ENCODE results near the gene SACM1L.
"Not testable (repeated sequence)": the region's sequence is repeated elsewhere in the genome, so short reads cannot be mapped to it uniquely, and the experiment has no call there.

SACM1L gene

GRCh38 chr3:45690336-45691035 lies 1.3 kb downstream of the SACM1L start:
- DNase-seq, result peak; percentile 51
- Histone ChIP-seq H3K27ac (peak overlapping the region; percentile 84), H3K27me3 (ENCODE audit: insufficient read depth, low read depth, severe bottlenecking) (no peaks in the 10 kb centered on the region), H3K4me3 (ENCODE audit: low read depth, low read length) (peak overlapping the region; percentile 72), H3K9me3 (ENCODE audit: severe bottlenecking) (no peaks in the 10 kb centered on the region), H3K36me3 (peaks cover 18% of the 10 kb centered on the region)
- TF ChIP-seq CTCF (IDR thresholded peaks at IDR 0.05; ENCODE audit: low read depth, low read length), result no peak

- no peak for TF ChIP-seq CTCF (IDR thresholded peaks at IDR 0.05; ENCODE audit: low read depth, low read length)
- no peak overlapping the region for H3K27ac ChIP-seq
- H3K27me3 ChIP-seq (ENCODE audit: insufficient read depth, low read depth, severe bottlenecking), result no peaks in the 10 kb centered on the region
- H3K4me3 ChIP-seq (ENCODE audit: low read depth, low read length), result no peak overlapping the region
- DNase-seq, result no peak
- H3K36me3 ChIP-seq, result peaks cover 18% of the 10 kb centered on the region
- no peaks in the 10 kb centered on the region for H3K9me3 ChIP-seq (ENCODE audit: severe bottlenecking)
Observed at GRCh38 chr3:45691842-45692241, 2.6 kb downstream of the SACM1L start.

- Histone ChIP-seq H3K36me3 (peaks cover 21% of the 10 kb centered on the region), H3K27me3 (ENCODE audit: insufficient read depth, low read depth, severe bottlenecking) (no peaks in the 10 kb centered on the region), H3K9me3 (ENCODE audit: severe bottlenecking) (no peaks in the 10 kb centered on the region), H3K4me3 (ENCODE audit: low read depth, low read length) (no peak overlapping the region), H3K27ac (no peak overlapping the region)
- TF ChIP-seq CTCF (IDR thresholded peaks at IDR 0.05; ENCODE audit: low read depth, low read length), result no peak
- DNase-seq, result no peak
Observed at GRCh38 chr3:45692866-45693265, 3.7 kb downstream of the SACM1L start.

GRCh38 chr3:45693941-45694521 lies 4.8 kb downstream of the SACM1L start:
- Histone ChIP-seq H3K27me3 (ENCODE audit: insufficient read depth, low read depth, severe bottlenecking) (no peaks in the 10 kb centered on the region), H3K4me3 (ENCODE audit: low read depth, low read length) (no peak overlapping the region), H3K36me3 (peaks cover 21% of the 10 kb centered on the region), H3K27ac (no peak overlapping the region), H3K9me3 (ENCODE audit: severe bottlenecking) (no peaks in the 10 kb centered on the region)
- no peak for DNase-seq
- TF ChIP-seq CTCF (IDR thresholded peaks at IDR 0.05; ENCODE audit: low read depth, low read length), result no peak

- H3K9me3 ChIP-seq (ENCODE audit: severe bottlenecking); H3K4me3 ChIP-seq (ENCODE audit: low read depth, low read length); H3K27me3 ChIP-seq (ENCODE audit: insufficient read depth, low read depth, severe bottlenecking); DNase-seq; H3K27ac ChIP-seq: not testable (repeated sequence)
- H3K36me3 ChIP-seq, result peaks cover 26% of the 10 kb centered on the region
Observed at GRCh38 chr3:45695166-45695565, 6.0 kb downstream of the SACM1L start.

GRCh38 chr3:45700570-45701073 lies 11.4 kb downstream of the SACM1L start:
- no peak for TF ChIP-seq CTCF (IDR thresholded peaks at IDR 0.05; ENCODE audit: low read depth, low read length)
- Histone ChIP-seq H3K9me3 (ENCODE audit: severe bottlenecking) (no peaks in the 10 kb centered on the region), H3K27ac (no peak overlapping the region), H3K27me3 (ENCODE audit: insufficient read depth, low read depth, severe bottlenecking) (no peaks in the 10 kb centered on the region), H3K4me3 (ENCODE audit: low read depth, low read length) (no peak overlapping the region), H3K36me3 (peaks cover 26% of the 10 kb centered on the region)
- no peak for DNase-seq

All from WERI-Rb-1 (cell line).